OCI-LY7 (cell line): ENCODE results near the gene MYCL.

ENCODE experiments used
- EZH2phosphoT487 ChIP-seq: fragments of 200-600 bp; sonication (generic); IDR thresholded peaks from 2 replicates; pipeline ENCODE4 v1.6.1; 2018; ENCODE audit warnings: low read depth, borderline replicate concordance, mild to moderate bottlenecking, mixed run types, antibody characterized with exemption, low read length, moderate library complexity, mixed read lengths
- TF ChIP-seq, protein P1 (sequence below): fragments of 200-600 bp; sonication (generic); conservative IDR thresholded peaks from 2 replicates; pipeline ENCODE4 v1.5.1; 2014; ENCODE audit warnings: mild to moderate bottlenecking, antibody characterized with exemption, low read length, moderate library complexity, mixed read lengths

DNA sequence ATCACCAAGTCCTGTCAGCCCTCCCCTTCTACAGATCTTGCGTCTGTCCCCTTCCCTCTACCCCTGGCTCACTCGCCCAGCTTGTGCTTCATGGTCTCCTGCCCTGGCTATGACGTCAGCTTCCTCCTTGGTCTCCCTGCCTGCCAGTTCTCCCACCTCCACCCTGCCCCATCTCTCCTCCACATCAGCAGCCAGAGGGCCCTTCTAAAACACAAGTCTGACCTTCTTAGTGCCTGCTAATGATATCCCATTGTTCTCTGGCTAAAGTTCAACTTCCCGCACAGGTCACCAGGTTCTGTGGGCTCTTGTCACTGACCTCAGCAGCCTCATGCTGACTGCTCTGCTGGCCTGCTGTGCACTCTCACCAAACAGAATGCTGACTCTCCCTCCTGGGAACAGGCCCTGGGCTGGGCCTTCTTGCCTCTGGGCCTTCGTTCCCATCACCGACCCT lies 24.7 kb upstream of the MYCL start:
- TF ChIP-seq, protein P1, sequence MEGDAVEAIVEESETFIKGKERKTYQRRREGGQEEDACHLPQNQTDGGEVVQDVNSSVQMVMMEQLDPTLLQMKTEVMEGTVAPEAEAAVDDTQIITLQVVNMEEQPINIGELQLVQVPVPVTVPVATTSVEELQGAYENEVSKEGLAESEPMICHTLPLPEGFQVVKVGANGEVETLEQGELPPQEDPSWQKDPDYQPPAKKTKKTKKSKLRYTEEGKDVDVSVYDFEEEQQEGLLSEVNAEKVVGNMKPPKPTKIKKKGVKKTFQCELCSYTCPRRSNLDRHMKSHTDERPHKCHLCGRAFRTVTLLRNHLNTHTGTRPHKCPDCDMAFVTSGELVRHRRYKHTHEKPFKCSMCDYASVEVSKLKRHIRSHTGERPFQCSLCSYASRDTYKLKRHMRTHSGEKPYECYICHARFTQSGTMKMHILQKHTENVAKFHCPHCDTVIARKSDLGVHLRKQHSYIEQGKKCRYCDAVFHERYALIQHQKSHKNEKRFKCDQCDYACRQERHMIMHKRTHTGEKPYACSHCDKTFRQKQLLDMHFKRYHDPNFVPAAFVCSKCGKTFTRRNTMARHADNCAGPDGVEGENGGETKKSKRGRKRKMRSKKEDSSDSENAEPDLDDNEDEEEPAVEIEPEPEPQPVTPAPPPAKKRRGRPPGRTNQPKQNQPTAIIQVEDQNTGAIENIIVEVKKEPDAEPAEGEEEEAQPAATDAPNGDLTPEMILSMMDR: no peak
- no peak for TF ChIP-seq EZH2phosphoT487
